Measurements from ENCODE around the gene ENDOG. TPM values are rescaled to one million over a fixed set of nuclear protein-coding genes. Genes with fewer than 3 reads are reported as not detected.
A peak's percentile ranks its signal among the peaks of the same experiment; 100 is the strongest.
"Not testable (repeated sequence)": the region's sequence is repeated elsewhere in the genome, so short reads cannot be mapped to it uniquely, and the experiment has no call there.

ENDOG gene
- total RNA-seq, 2 experiments from 2014 or later = 23.9 to 24.7 TPM

- no peak for ATAC-seq
- ChIA-PET POLR2A (interaction anchor here (1.6 kb wide), 1 partner anchor 10 kb away, joined by 3 read pairs; no protein-coding TSS in a partner anchor), CTCF (interaction anchor here (1.2 to 1.8 kb wide), 2 partner anchors 35 to 81 kb away, joined by 4 to 6 read pairs; partner anchors contain the start of genes ENDOG and PKN3)
- no peak for DNase-seq
- H3K36me3 Mint-ChIP-seq (ENCODE audit: low read depth) = no peaks in the 10 kb centered on the region
- peaks cover 10% of the 10 kb centered on the region for H3K4me1 Mint-ChIP-seq (ENCODE audit: low read depth)
- H3K4me3 Mint-ChIP-seq = no peak overlapping the region
- peaks cover 2% of the 10 kb centered on the region for H3K27me3 Mint-ChIP-seq (ENCODE audit: low read depth)
- no peaks in the 10 kb centered on the region for H3K9me3 Mint-ChIP-seq (ENCODE audit: insufficient read depth)
- no peak overlapping the region for H3K27ac Mint-ChIP-seq
These were observed 35.6 kb upstream of the ENDOG start for GRCh38 chr9:128782669-128783068.

GRCh38 chr9:128785427-128785826, 32.9 kb upstream of the ENDOG start:
- Mint-ChIP-seq H3K4me3 (no peak overlapping the region), H3K27me3 (ENCODE audit: low read depth) (peaks cover 2% of the 10 kb centered on the region), H3K36me3 (ENCODE audit: low read depth) (peaks cover 2% of the 10 kb centered on the region), H3K4me1 (ENCODE audit: low read depth) (peaks cover 25% of the 10 kb centered on the region), H3K27ac (no peak overlapping the region), H3K9me3 (ENCODE audit: insufficient read depth) (no peaks in the 10 kb centered on the region)
- CTCF ChIA-PET = no interaction called here
- DNase-seq (no peak), ATAC-seq (no peak)
- POLR2A ChIA-PET = interaction anchor here (1.2 kb wide), 1 partner anchor 33 kb away, joined by 4 read pairs; the partner anchor contains the start of gene ENDOG

DNA sequence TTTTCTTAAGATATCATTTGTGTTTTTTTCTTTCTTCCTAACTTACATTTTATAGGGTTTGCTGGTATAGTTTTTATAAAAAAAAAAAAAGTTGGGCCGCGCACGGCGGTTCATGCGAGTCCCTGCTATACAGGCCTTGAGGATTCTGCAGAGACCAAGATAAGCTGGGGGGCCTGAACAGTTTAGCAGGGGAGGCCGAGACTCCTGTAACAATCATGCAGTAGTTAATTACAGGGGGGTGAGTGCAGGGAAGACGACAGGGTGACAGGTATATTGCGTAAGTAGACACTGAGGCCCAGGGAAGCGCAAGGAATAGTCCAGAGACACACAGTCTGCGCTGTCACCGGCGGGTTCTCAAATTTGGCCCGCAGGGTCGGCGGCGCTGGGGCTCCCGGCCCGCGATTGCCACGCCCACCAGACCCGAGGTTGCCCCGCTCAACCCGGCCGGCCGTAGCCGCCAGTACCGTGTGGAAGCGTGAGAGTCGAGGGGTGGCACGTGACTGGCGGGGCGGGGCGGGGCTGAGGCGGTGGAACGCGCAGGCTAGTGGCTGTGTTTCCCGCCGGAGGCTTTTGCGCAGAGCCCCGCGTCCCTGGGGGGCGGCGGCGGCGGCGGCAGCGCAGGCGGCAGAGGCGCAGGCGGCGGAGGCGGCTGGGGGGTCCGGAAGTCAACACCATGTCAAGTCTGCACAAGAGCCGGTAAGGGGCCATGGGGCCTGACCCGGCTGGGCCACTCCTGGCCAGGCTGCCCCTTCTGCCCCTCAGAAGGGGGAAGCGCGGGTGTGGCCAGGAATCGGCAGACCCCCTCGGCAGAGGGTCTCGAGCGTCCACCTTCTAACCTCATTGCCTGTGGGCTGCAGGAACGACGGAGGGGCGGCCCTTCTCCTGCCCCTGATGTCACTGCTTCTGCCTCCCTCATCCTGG, 31.4 kb upstream of the ENDOG start, which contains the start of gene TBC1D13:
TBC1D13 (plus strand) TSS at position 573 of the 921 bp plus-strand sequence; CDS start at position 674, 101 bp downstream.
- Mint-ChIP-seq H3K27ac (peak within 1 kb of the TSS; percentile 89), H3K36me3 (ENCODE audit: low read depth) (peaks cover 10% of the 10 kb centered on the region), H3K27me3 (ENCODE audit: low read depth) (no peaks in the 10 kb centered on the region), H3K4me3 (peak within 1 kb of the TSS; percentile 95), H3K4me1 (ENCODE audit: low read depth) (peaks cover 21% of the 10 kb centered on the region), H3K9me3 (ENCODE audit: insufficient read depth) (no peaks in the 10 kb centered on the region)
- POLR2A ChIA-PET = interaction anchor here (0.6 to 1.5 kb wide), 3 partner anchors 15 to 31 kb away, joined by 3 to 6 read pairs (median 4); partner anchors contain the start of gene ENDOG
- peak; percentile 98 for ATAC-seq
- peak; percentile 91 for DNase-seq
- CTCF ChIA-PET = no interaction called here

- no peaks in the 10 kb centered on the region for H3K27me3 Mint-ChIP-seq (ENCODE audit: low read depth)
- ChIA-PET POLR2A (interaction anchor here (1.5 to 1.6 kb wide), 3 partner anchors 15 to 31 kb away, joined by 6 to 10 read pairs (median 7); partner anchors contain the start of gene ENDOG), CTCF (interaction anchor here (1.6 to 2.5 kb wide), 2 partner anchors 17 to 30 kb away, joined by 10 to 20 read pairs; partner anchors contain the start of gene ENDOG)
- DNase-seq (peak; percentile 28), ATAC-seq (no peak)
- H3K27ac Mint-ChIP-seq = peak overlapping the region; percentile 89
- peaks cover 21% of the 10 kb centered on the region for H3K4me1 Mint-ChIP-seq (ENCODE audit: low read depth)
- peaks cover 13% of the 10 kb centered on the region for H3K36me3 Mint-ChIP-seq (ENCODE audit: low read depth)
- H3K4me3 Mint-ChIP-seq = peak overlapping the region; percentile 95
- H3K9me3 Mint-ChIP-seq (ENCODE audit: insufficient read depth) = no peaks in the 10 kb centered on the region
These were observed 30.6 kb upstream of the ENDOG start for GRCh38 chr9:128787659-128788058.

- ATAC-seq (no peak), DNase-seq (no peak)
- H3K27ac Mint-ChIP-seq = peak overlapping the region; percentile 89
- CTCF ChIA-PET = interaction anchor here (1.0 to 2.5 kb wide), 5 partner anchors 17 to 140 kb away, joined by 3 to 20 read pairs (median 4); partner anchors contain the start of genes ENDOG and PKN3
- H3K9me3 Mint-ChIP-seq (ENCODE audit: insufficient read depth) = no peaks in the 10 kb centered on the region
- peaks cover 21% of the 10 kb centered on the region for H3K36me3 Mint-ChIP-seq (ENCODE audit: low read depth)
- POLR2A ChIA-PET = interaction anchor here (0.6 to 1.6 kb wide), 4 partner anchors 16 to 352 kb away, joined by 3 to 10 read pairs (median 6); partner anchors contain the start of gene ENDOG
- peaks cover 21% of the 10 kb centered on the region for H3K4me1 Mint-ChIP-seq (ENCODE audit: low read depth)
- H3K27me3 Mint-ChIP-seq (ENCODE audit: low read depth) = no peaks in the 10 kb centered on the region
- peak overlapping the region; percentile 95 for H3K4me3 Mint-ChIP-seq
These were observed 29.9 kb upstream of the ENDOG start for GRCh38 chr9:128788445-128788844.

DNA sequence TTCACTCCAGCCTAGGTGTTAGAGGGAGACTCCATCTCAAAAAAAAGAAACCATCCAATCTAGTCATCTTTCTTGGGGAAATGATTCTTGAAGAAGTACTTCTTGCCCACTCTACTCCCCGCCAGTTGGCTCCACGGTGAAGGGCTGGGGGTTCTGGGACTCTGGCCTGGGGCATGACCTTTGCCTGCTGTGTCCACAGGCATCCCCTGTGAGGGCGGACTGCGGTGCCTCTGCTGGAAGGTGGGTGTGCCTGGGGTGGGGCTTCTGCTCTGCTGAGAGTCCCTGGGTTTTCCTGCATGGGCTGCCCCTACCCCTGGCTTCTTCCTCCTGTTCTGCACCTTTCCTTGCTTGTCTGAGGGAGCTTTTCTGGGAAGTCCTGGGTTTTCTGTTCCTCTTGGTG, 27.8 kb upstream of the ENDOG start:
- no peak overlapping the region for H3K27ac Mint-ChIP-seq
- H3K9me3 Mint-ChIP-seq (ENCODE audit: insufficient read depth) = no peaks in the 10 kb centered on the region
- peaks cover 21% of the 10 kb centered on the region for H3K4me1 Mint-ChIP-seq (ENCODE audit: low read depth)
- H3K4me3 Mint-ChIP-seq = no peak overlapping the region
- peaks cover 24% of the 10 kb centered on the region for H3K36me3 Mint-ChIP-seq (ENCODE audit: low read depth)
- H3K27me3 Mint-ChIP-seq (ENCODE audit: low read depth) = no peaks in the 10 kb centered on the region
- DNase-seq = no peak
- CTCF ChIA-PET = no interaction called here
- no peak for ATAC-seq
- POLR2A ChIA-PET = no interaction called here

DNA sequence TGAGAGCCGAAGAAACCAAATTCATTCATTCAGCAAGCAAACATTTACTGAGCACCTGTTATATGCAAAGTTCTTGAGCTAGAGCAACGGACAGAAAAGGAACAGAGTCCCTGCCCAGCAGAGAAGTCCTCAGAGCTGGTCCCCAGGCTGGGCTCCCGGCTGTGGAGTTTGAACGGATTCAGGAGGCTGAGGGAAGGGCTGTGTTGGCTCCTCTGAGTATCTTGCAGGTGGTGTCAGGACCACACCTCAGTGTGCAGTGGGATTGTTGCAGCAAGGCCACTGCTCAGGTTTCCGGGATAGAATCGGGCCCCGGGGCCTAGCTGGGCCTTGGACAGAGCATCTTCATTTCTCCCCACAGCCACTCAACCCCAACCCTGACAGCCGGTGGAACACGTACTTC, 26.2 kb upstream of the ENDOG start:
- Mint-ChIP-seq H3K27me3 (ENCODE audit: low read depth) (no peaks in the 10 kb centered on the region), H3K9me3 (ENCODE audit: insufficient read depth) (no peaks in the 10 kb centered on the region), H3K36me3 (ENCODE audit: low read depth) (peaks cover 26% of the 10 kb centered on the region), H3K4me3 (no peak overlapping the region), H3K27ac (no peak overlapping the region), H3K4me1 (ENCODE audit: low read depth) (peaks cover 16% of the 10 kb centered on the region)
- no peak for ATAC-seq
- ChIA-PET CTCF (interaction anchor here (0.6 to 1.7 kb wide), 2 partner anchors 11 to 26 kb away, joined by 3 to 7 read pairs; partner anchors contain the start of gene ENDOG), POLR2A (interaction anchor here (1.4 kb wide), 1 partner anchor 9 kb away, joined by 3 read pairs; no protein-coding TSS in a partner anchor)
- DNase-seq = no peak

DNA sequence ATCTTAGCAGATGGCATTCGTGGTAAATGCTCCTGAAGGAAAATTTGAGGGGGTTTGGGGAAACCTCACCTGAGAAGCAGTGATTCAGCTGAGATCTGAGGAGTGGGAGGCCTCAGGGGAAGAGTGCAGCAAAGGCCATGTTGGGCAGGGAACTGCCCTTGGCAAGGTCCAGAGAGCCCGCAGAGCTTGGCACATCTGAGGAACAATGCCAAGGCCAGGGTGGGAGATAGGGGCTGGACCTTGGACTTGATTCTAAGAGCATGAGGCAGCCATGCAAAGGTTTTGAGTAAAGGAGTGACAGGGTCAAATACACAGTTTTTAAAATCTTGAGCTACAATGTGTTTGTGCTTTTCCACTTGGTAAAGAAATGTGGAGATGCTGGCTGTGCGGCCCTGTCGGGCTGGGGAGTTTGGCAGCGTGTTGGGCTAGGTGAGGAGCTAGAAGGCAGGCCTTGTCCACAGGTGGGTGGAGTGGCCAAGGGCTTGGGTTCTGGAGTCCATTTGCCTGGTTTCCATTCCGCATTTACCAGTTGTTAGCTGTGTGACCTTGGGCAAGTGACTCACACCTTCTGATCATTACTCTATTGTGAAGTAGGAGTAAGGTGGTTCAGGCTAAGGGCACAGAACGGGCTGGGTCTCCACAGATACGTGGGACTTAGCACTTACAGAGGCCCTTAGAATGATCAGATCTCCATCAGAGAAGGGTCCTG, 25.2 kb upstream of the ENDOG start:
- H3K36me3 Mint-ChIP-seq (ENCODE audit: low read depth) = peaks cover 29% of the 10 kb centered on the region
- DNase-seq (no peak), ATAC-seq (no peak)
- no peaks in the 10 kb centered on the region for H3K27me3 Mint-ChIP-seq (ENCODE audit: low read depth)
- H3K27ac Mint-ChIP-seq = no peak overlapping the region
- CTCF ChIA-PET = interaction anchor here (1.7 kb wide), 1 partner anchor 25 kb away, joined by 7 read pairs; the partner anchor contains the start of gene ENDOG
- no peak overlapping the region for H3K4me3 Mint-ChIP-seq
- POLR2A ChIA-PET = interaction anchor here (1.4 kb wide), 1 partner anchor 10 kb away, joined by 3 read pairs; no protein-coding TSS in a partner anchor
- H3K4me1 Mint-ChIP-seq (ENCODE audit: low read depth) = peaks cover 10% of the 10 kb centered on the region
- H3K9me3 Mint-ChIP-seq (ENCODE audit: insufficient read depth) = no peaks in the 10 kb centered on the region

DNA sequence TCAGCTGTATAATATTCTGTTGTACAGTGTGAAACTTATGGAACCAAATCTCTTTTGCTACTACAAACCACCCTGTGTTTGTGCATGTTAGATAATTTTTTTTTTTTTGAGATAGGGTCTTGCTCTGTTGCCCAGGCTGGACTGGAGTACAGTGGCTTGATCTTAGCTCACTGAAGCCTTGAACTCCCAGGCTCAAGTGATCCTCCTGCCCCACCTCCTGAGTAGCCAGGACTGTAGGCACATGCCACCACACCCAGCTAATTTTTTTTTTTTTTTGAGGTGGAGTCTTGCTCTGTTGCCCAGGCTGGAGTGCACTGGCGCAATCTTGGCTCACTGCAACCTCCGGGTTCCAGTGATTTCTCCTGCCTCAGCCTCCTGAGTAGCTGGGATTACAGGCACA, 23.3 kb upstream of the ENDOG start:
- DNase-seq; CTCF ChIA-PET; H3K4me1 Mint-ChIP-seq (ENCODE audit: low read depth); H3K27ac Mint-ChIP-seq; H3K27me3 Mint-ChIP-seq (ENCODE audit: low read depth); ATAC-seq; POLR2A ChIA-PET; H3K4me3 Mint-ChIP-seq; H3K9me3 Mint-ChIP-seq (ENCODE audit: insufficient read depth): not testable (repeated sequence)
- H3K36me3 Mint-ChIP-seq (ENCODE audit: low read depth) = peaks cover 35% of the 10 kb centered on the region

- no peak for ATAC-seq
These were observed 19.4 kb upstream of the ENDOG start for GRCh38 chr9:128798896-128799295.

GRCh38 chr9:128800061-128800460, 18.2 kb upstream of the ENDOG start:
- Mint-ChIP-seq H3K4me3 (no peak overlapping the region), H3K27me3 (ENCODE audit: low read depth) (no peaks in the 10 kb centered on the region), H3K27ac (no peak overlapping the region), H3K9me3 (ENCODE audit: insufficient read depth) (no peaks in the 10 kb centered on the region), H3K36me3 (ENCODE audit: low read depth) (peaks cover 36% of the 10 kb centered on the region), H3K4me1 (ENCODE audit: low read depth) (no peaks in the 10 kb centered on the region)
- ATAC-seq = no peak
- CTCF ChIA-PET = no interaction called here
- POLR2A ChIA-PET = no interaction called here
- DNase-seq = no peak

More at GRCh38 chr9:128798896-128799295, 19.4 kb upstream of the ENDOG start:
- no peak overlapping the region for H3K4me3 Mint-ChIP-seq
- H3K9me3 Mint-ChIP-seq (ENCODE audit: insufficient read depth) = no peaks in the 10 kb centered on the region
- peak overlapping the region; percentile 43 for H3K27ac Mint-ChIP-seq
- ChIA-PET CTCF (no interaction called here), POLR2A (no interaction called here)
- H3K27me3 Mint-ChIP-seq (ENCODE audit: low read depth) = no peaks in the 10 kb centered on the region
- no peak for DNase-seq
- H3K36me3 Mint-ChIP-seq (ENCODE audit: low read depth) = peaks cover 37% of the 10 kb centered on the region
- H3K4me1 Mint-ChIP-seq (ENCODE audit: low read depth) = no peaks in the 10 kb centered on the region
